SK-N-SH treated with all-trans-retinoic acid at 6 μM for 48 hours (cell line): ENCODE data around the gene MYLK4.

Source experiments
- ATAC-seq: fragments of 200-7000 bp; cut with Tn5 transposase; 3 replicates; pipeline ENCODE4 v1.9.1; 2020; ENCODE audit warnings: mild to moderate bottlenecking, moderate library complexity
- BACH2 ChIP-seq: fragments of 250-450 bp; sonication (Bioruptor Pico); IDR thresholded peaks from 2 replicates; pipeline ENCODE4 v1.9.0; 2021; ENCODE audit warnings: mild to moderate bottlenecking, borderline replicate concordance
- CREB5 ChIP-seq: fragments of 250-450 bp; sonication (Bioruptor Pico); IDR thresholded peaks from 2 replicates; pipeline ENCODE4 v1.5.1; 2020; ENCODE audit warnings: low read depth, mild to moderate bottlenecking, moderate library complexity
- CSRNP3 ChIP-seq: fragments of 250-450 bp; sonication (Bioruptor Pico); IDR thresholded peaks from 2 replicates; pipeline ENCODE4 v1.5.1; 2021; ENCODE audit warnings: mild to moderate bottlenecking, moderate library complexity
- ESRRG ChIP-seq: fragments of 250-450 bp; sonication (Bioruptor Pico); IDR thresholded peaks from 2 replicates; pipeline ENCODE4 v1.6.1; 2021; ENCODE audit warnings: mild to moderate bottlenecking
- GLIS3 ChIP-seq: fragments of 250-450 bp; sonication (Bioruptor Pico); IDR thresholded peaks from 2 replicates; pipeline ENCODE4 v1.5.0; 2020; ENCODE audit warnings: mild to moderate bottlenecking, moderate library complexity
- ISL1 ChIP-seq: fragments of 250-450 bp; sonication (Bioruptor Pico); IDR thresholded peaks from 2 replicates; pipeline ENCODE4 v2.1.2; 2022; ENCODE audit warnings: mild to moderate bottlenecking, moderate library complexity
- OSR1 ChIP-seq: fragments of 250-450 bp; sonication (Bioruptor Pico); IDR thresholded peaks from 2 replicates; pipeline ENCODE4 v1.8.0; 2022; ENCODE audit warnings: moderate library complexity, mild to moderate bottlenecking, inconsistent platforms
- PATZ1 ChIP-seq: fragments of 250-450 bp; sonication (Bioruptor Pico); IDR thresholded peaks from 2 replicates; pipeline ENCODE4 v1.8.0; 2020; ENCODE audit warnings: mild to moderate bottlenecking, moderate library complexity, borderline replicate concordance
- SNAI2 ChIP-seq: fragments of 250-450 bp; sonication (Bioruptor Pico); IDR thresholded peaks from 2 replicates; pipeline ENCODE4 v1.5.0; 2020; ENCODE audit warnings: mild to moderate bottlenecking, moderate library complexity
- TCF4 ChIP-seq: fragments of 250-450 bp; sonication (Bioruptor Pico); IDR thresholded peaks from 2 replicates; pipeline ENCODE4 v1.8.0; 2021; ENCODE audit warnings: mild to moderate bottlenecking, moderate library complexity, borderline replicate concordance
- TSHZ2 ChIP-seq: fragments of 250-450 bp; sonication (Bioruptor Pico); IDR thresholded peaks from 2 replicates; pipeline ENCODE4 v1.5.0; 2020; ENCODE audit warnings: mild to moderate bottlenecking, moderate library complexity
- ZC3H10 ChIP-seq: fragments of 250-450 bp; sonication (Bioruptor Pico); IDR thresholded peaks from 2 replicates; pipeline ENCODE4 v1.5.1; 2021; ENCODE audit warnings: mild to moderate bottlenecking, moderate library complexity
- ZFP3 ChIP-seq: fragments of 250-450 bp; sonication (Bioruptor Pico); IDR thresholded peaks from 2 replicates; pipeline ENCODE4 v1.5.0; 2020; ENCODE audit warnings: mild to moderate bottlenecking, moderate library complexity
- ZFP30 ChIP-seq: fragments of 450-650 bp; formaldehyde crosslinking; IDR thresholded peaks from 2 replicates; pipeline ENCODE4 v1.5.0; 2022; ENCODE audit warnings: mild to moderate bottlenecking, moderate library complexity
- ZNF565 ChIP-seq: fragments of 450-650 bp; formaldehyde crosslinking; conservative IDR thresholded peaks from 2 replicates; pipeline ENCODE4 v1.5.0; 2020; ENCODE audit warnings: low read depth, mild to moderate bottlenecking, moderate library complexity
- ZNF70 ChIP-seq: fragments of 450-650 bp; formaldehyde crosslinking; IDR thresholded peaks from 2 replicates; pipeline ENCODE4 v1.5.0; 2020; ENCODE audit warnings: mild to moderate bottlenecking, moderate library complexity
- ZNF8 ChIP-seq: fragments of 450-650 bp; formaldehyde crosslinking; IDR thresholded peaks from 2 replicates; pipeline ENCODE4 v1.5.0; 2020; ENCODE audit warnings: mild to moderate bottlenecking, moderate library complexity

Gene MYLK4

GRCh38 chr6:2643935-2644539 is 106.7 kb downstream of the MYLK4 start (continued):
- TF ChIP-seq CREB5 (CRISPR knock-in tag) (no peak), SNAI2 (CRISPR knock-in tag) (no peak), ZNF565 (CRISPR knock-in tag) (no peak), TSHZ2 (CRISPR knock-in tag) (no peak), OSR1 (CRISPR knock-in tag) (no peak)

- TF ChIP-seq ZNF70 (CRISPR knock-in tag) (no peak), PATZ1 (CRISPR knock-in tag) (no peak), ISL1 (CRISPR knock-in tag) (no peak), CSRNP3 (CRISPR knock-in tag) (no peak), ESRRG (CRISPR knock-in tag) (no peak)
- ATAC-seq, result no peak
Measured at GRCh38 chr6:2643130-2643529, 107.6 kb downstream of the MYLK4 start.

GRCh38 chr6:2641044-2641725 is 109.5 kb downstream of the MYLK4 start:
- ATAC-seq, result no peak
- TF ChIP-seq ZNF70 (CRISPR knock-in tag) (no peak), ZNF8 (no peak), BACH2 (CRISPR knock-in tag) (no peak), CREB5 (CRISPR knock-in tag) (no peak)
- TF ChIP-seq, all 23 proteins: peak for 0

GRCh38 chr6:2640551-2640950 is 110.2 kb downstream of the MYLK4 start:
- no peak for ATAC-seq
- no peak for TF ChIP-seq CSRNP3 (CRISPR knock-in tag)
- TF ChIP-seq TSHZ2 (CRISPR knock-in tag), result no peak
- TF ChIP-seq ZFP3, result no peak
- no peak for TF ChIP-seq GLIS3
- no peak for TF ChIP-seq ZFP30
- TF ChIP-seq OSR1 (CRISPR knock-in tag), result no peak
- TF ChIP-seq BACH2 (CRISPR knock-in tag), result no peak
- TF ChIP-seq TCF4, result no peak
- TF ChIP-seq ZC3H10 (CRISPR knock-in tag), result no peak
- TF ChIP-seq PATZ1 (CRISPR knock-in tag), result no peak
